ENCODE measurements around the gene XXYLT1. TPM values are rescaled to one million over a fixed set of nuclear protein-coding genes. Genes with fewer than 3 reads are reported as not detected.

The XXYLT1 gene
- total and polyA plus RNA-seq, 9 of the 15 experiments (the other 6 are each of a cell fraction or from before 2014, with no cell fraction given): 1.9 to 18.9 (median 15.0) TPM

DNA sequence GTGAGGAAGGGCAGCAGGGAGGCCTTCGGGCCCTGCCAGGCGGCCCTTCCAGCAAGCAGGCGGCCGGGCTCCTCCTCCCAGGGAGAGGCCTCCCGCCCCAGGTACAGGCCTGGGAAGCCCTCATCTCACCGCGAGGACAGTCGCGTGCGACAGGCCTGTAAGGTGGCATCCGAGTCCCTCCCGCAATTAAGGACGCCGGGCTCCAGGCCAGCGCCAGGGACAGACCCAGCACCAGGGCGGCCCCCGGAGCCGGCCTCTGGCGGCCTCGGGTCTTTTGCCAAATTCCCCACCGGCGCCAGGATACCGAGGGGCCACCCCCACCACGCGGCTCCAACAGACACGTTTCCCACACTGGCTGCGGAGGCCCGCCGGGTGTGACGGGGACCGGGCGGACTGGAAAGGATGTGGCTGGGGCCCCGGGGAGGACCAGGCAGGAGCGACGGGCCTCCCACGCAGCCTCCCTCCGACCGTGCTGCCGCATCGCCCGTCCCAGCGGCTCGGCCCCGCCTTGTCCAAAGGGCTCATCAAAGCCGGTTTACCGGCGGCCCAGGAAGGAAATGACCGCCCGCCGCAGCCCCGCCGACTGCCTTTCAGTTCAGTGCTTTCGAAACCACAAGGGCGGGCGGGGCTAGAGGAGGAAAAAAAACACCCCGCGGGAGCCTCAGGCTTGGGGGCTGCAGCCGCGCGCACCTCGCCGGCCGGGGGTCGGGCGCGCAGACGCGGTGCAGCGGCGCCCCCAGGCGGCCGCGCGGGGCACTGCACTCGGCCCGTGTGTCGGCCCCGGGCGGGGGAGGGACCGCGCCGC is 11.3 kb downstream of the XXYLT1 start (continued):
- TF ChIP-seq, protein P1, sequence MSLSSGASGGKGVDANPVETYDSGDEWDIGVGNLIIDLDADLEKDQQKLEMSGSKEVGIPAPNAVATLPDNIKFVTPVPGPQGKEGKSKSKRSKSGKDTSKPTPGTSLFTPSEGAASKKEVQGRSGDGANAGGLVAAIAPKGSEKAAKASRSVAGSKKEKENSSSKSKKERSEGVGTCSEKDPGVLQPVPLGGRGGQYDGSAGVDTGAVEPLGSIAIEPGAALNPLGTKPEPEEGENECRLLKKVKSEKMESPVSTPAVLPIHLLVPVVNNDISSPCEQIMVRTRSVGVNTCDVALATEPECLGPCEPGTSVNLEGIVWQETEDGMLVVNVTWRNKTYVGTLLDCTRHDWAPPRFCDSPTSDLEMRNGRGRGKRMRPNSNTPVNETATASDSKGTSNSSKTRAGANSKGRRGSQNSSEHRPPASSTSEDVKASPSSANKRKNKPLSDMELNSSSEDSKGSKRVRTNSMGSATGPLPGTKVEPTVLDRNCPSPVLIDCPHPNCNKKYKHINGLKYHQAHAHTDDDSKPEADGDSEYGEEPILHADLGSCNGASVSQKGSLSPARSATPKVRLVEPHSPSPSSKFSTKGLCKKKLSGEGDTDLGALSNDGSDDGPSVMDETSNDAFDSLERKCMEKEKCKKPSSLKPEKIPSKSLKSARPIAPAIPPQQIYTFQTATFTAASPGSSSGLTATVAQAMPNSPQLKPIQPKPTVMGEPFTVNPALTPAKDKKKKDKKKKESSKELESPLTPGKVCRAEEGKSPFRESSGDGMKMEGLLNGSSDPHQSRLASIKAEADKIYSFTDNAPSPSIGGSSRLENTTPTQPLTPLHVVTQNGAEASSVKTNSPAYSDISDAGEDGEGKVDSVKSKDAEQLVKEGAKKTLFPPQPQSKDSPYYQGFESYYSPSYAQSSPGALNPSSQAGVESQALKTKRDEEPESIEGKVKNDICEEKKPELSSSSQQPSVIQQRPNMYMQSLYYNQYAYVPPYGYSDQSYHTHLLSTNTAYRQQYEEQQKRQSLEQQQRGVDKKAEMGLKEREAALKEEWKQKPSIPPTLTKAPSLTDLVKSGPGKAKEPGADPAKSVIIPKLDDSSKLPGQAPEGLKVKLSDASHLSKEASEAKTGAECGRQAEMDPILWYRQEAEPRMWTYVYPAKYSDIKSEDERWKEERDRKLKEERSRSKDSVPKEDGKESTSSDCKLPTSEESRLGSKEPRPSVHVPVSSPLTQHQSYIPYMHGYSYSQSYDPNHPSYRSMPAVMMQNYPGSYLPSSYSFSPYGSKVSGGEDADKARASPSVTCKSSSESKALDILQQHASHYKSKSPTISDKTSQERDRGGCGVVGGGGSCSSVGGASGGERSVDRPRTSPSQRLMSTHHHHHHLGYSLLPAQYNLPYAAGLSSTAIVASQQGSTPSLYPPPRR (CRISPR knock-in tag; IDR thresholded peaks at IDR 0.05; ENCODE audit: borderline replicate concordance): no peak
- TF ChIP-seq TCFL5 (CRISPR knock-in tag; conservative IDR thresholded peaks at IDR 0.05): no peak
- TF ChIP-seq PHB2 (IDR thresholded peaks at IDR 0.05; ENCODE audit: low read depth): no peak
- 0 out of 2 replicates have a peak, but pooled peaks have one; percentile 17 for TF ChIP-seq CBFA2T3 (IDR thresholded peaks at IDR 0.05)
- TF ChIP-seq PTTG1 (tag; IDR thresholded peaks at IDR 0.05; ENCODE audit: low read depth): no peak
- TF ChIP-seq, protein P2, sequence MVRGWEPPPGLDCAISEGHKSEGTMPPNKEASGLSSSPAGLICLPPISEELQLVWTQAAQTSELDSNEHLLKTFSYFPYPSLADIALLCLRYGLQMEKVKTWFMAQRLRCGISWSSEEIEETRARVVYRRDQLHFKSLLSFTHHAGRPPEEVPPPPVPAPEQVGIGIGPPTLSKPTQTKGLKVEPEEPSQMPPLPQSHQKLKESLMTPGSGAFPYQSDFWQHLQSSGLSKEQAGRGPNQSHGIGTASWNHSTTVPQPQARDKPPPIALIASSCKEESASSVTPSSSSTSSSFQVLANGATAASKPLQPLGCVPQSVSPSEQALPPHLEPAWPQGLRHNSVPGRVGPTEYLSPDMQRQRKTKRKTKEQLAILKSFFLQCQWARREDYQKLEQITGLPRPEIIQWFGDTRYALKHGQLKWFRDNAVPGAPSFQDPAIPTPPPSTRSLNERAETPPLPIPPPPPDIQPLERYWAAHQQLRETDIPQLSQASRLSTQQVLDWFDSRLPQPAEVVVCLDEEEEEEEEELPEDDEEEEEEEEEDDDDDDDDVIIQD (CRISPR knock-in tag; IDR thresholded peaks at IDR 0.05): no peak
- TF ChIP-seq, protein P3, sequence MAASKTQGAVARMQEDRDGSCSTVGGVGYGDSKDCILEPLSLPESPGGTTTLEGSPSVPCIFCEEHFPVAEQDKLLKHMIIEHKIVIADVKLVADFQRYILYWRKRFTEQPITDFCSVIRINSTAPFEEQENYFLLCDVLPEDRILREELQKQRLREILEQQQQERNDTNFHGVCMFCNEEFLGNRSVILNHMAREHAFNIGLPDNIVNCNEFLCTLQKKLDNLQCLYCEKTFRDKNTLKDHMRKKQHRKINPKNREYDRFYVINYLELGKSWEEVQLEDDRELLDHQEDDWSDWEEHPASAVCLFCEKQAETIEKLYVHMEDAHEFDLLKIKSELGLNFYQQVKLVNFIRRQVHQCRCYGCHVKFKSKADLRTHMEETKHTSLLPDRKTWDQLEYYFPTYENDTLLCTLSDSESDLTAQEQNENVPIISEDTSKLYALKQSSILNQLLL (CRISPR knock-in tag; IDR thresholded peaks at IDR 0.05; ENCODE audit: borderline replicate concordance): no peak
- TF ChIP-seq, protein P4, sequence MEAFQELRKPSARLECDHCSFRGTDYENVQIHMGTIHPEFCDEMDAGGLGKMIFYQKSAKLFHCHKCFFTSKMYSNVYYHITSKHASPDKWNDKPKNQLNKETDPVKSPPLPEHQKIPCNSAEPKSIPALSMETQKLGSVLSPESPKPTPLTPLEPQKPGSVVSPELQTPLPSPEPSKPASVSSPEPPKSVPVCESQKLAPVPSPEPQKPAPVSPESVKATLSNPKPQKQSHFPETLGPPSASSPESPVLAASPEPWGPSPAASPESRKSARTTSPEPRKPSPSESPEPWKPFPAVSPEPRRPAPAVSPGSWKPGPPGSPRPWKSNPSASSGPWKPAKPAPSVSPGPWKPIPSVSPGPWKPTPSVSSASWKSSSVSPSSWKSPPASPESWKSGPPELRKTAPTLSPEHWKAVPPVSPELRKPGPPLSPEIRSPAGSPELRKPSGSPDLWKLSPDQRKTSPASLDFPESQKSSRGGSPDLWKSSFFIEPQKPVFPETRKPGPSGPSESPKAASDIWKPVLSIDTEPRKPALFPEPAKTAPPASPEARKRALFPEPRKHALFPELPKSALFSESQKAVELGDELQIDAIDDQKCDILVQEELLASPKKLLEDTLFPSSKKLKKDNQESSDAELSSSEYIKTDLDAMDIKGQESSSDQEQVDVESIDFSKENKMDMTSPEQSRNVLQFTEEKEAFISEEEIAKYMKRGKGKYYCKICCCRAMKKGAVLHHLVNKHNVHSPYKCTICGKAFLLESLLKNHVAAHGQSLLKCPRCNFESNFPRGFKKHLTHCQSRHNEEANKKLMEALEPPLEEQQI (IDR thresholded peaks at IDR 0.05): no peak
- TF ChIP-seq ZNF57 (CRISPR knock-in tag; IDR thresholded peaks at IDR 0.05): no peak
- TF ChIP-seq, protein P5, sequence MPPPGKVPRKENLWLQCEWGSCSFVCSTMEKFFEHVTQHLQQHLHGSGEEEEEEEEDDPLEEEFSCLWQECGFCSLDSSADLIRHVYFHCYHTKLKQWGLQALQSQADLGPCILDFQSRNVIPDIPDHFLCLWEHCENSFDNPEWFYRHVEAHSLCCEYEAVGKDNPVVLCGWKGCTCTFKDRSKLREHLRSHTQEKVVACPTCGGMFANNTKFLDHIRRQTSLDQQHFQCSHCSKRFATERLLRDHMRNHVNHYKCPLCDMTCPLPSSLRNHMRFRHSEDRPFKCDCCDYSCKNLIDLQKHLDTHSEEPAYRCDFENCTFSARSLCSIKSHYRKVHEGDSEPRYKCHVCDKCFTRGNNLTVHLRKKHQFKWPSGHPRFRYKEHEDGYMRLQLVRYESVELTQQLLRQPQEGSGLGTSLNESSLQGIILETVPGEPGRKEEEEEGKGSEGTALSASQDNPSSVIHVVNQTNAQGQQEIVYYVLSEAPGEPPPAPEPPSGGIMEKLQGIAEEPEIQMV (tag; conservative IDR thresholded peaks at IDR 0.05; ENCODE audit: low read depth): no peak

All from K562 (cell line).